Panc1 (cell line): ENCODE data around the gene CHAC1. TPM values are rescaled to one million over a fixed set of nuclear protein-coding genes. Genes with fewer than 3 reads are reported as not detected.

Source experiments
- ATAC-seq: fragments of 200-7000 bp; cut with Tn5 transposase; 2 replicates; pipeline ENCODE4 v1.9.1; 2020; ENCODE audit warnings: mild to moderate bottlenecking, moderate library complexity
- BruUV-seq: library from RNA; stranded (reverse); fragments of 400-500 nt; replicated peaks from 2 replicates; lab custom pipeline; 2021; lab: Mats Ljungman, UMichigan
- CTCF ChIA-PET: fragments of 300-600 bp; sonication (Branson Sonifier 250); formaldehyde crosslinking; loops from one replicate; lab custom pipeline; 2022; ENCODE audit warnings: antibody characterized with exemption; lab: Charles Lee
- POLR2A ChIA-PET: fragments of 300-600 bp; sonication (Branson Sonifier 250); formaldehyde crosslinking; loops from one replicate; lab custom pipeline; 2022; ENCODE audit warnings: antibody characterized with exemption; lab: Charles Lee
- DNase-seq: peaks from one replicate; pipeline ENCODE4 v3.0.0-alpha.2; 2010; ENCODE audit warnings: low read depth, low spot score
- H3K27ac ChIP-seq: 2 replicates; pipeline ENCODE4 v1.5.1; 2011; ENCODE audit warnings: mild to moderate bottlenecking, low read length, inconsistent platforms
- H3K27me3 ChIP-seq: fragments of 200-500 bp; sonication (Bioruptor generic); 2 replicates; pipeline ENCODE4 v1.6.0; 2014; ENCODE audit warnings: low read length, inconsistent platforms; ENCODE audit not compliant: control insufficient read depth, insufficient read depth
- H3K36me3 ChIP-seq: fragments of 200-500 bp; sonication (Bioruptor generic); 2 replicates; pipeline ENCODE4 v1.5.1; 2014; ENCODE audit warnings: inconsistent platforms, mild to moderate bottlenecking, low read length, moderate library complexity; ENCODE audit not compliant: control insufficient read depth, insufficient read depth
- H3K4me1 ChIP-seq: 2 replicates; pipeline ENCODE4 v1.5.1; 2011; ENCODE audit warnings: inconsistent platforms, mild to moderate bottlenecking, low read length, moderate library complexity; ENCODE audit not compliant: control insufficient read depth, insufficient read depth
- H3K4me3 ChIP-seq, 2 experiments: 2 replicates each; pipeline ENCODE4 v1.5.1; 2011 to 2012; ENCODE audit warnings: low read depth in 2 of 2, low read length in 2 of 2, mild to moderate bottlenecking in 2 of 2, inconsistent platforms in 1 of 2, moderate library complexity in 1 of 2
- H3K9me3 ChIP-seq: fragments of 200-500 bp; sonication (Bioruptor generic); 2 replicates; pipeline ENCODE4 v1.5.1; 2014; ENCODE audit warnings: low read depth, mild to moderate bottlenecking, inconsistent platforms, low read length, moderate library complexity; ENCODE audit not compliant: control insufficient read depth, insufficient read depth
- POLR2AphosphoS5 ChIP-seq: IDR thresholded peaks from 2 replicates; pipeline ENCODE4 v1.6.1; 2012; ENCODE audit warnings: mild to moderate bottlenecking, low read depth, low read length, moderate library complexity
- SIN3A ChIP-seq: IDR thresholded peaks from 2 replicates; pipeline ENCODE4 v1.6.1; 2012; ENCODE audit warnings: low read depth, mild to moderate bottlenecking, low read length, moderate library complexity, borderline replicate concordance; ENCODE audit not compliant: insufficient read depth
- TCF7L2 ChIP-seq: IDR thresholded peaks from 2 replicates; pipeline ENCODE4 v1.6.1; 2011; ENCODE audit warnings: mild to moderate bottlenecking, low read depth, low read length, inconsistent platforms
- in situ Hi-C: cut with HindIII; loops from 2 replicates; pipeline ENCODE4 v1.10.0; 2016; ENCODE audit warnings: low sequenced_read_pairs, low pct_unique_long_range_greater_than_20kb
- intact Hi-C: fragments of 100-400 bp; cut with micrococcal nuclease; formaldehyde crosslinking; loops from one replicate; pipeline ENCODE4 v1.10.0; 2022; ENCODE audit not compliant: unreplicated experiment
- total RNA-seq: library from RNA; stranded (reverse); gene quantifications from one replicate; pipeline ENCODE4 v1.2.1, GENCODE V29; 2021; ENCODE audit not compliant: unreplicated experiment
- TF ChIP-seq, protein P1 (sequence below), 2 experiments: IDR thresholded peaks; 2 replicates each; pipeline ENCODE4 v1.6.1; 2011 to 2012; ENCODE audit warnings: low read depth in 2 of 2, control low read depth in 1 of 2, low read length in 1 of 2, mild to moderate bottlenecking in 1 of 2, moderate library complexity in 1 of 2; ENCODE audit not compliant: insufficient read depth in 1 of 2
- TF ChIP-seq, protein P2 (sequence below): fragments of 450-650 bp; IDR thresholded peaks from 2 replicates; pipeline ENCODE4 v1.5.1; 2017; ENCODE audit warnings: mild to moderate bottlenecking

The CHAC1 gene
- total RNA-seq, 1 experiment from 2014 or later = 15.5 TPM

DNA sequence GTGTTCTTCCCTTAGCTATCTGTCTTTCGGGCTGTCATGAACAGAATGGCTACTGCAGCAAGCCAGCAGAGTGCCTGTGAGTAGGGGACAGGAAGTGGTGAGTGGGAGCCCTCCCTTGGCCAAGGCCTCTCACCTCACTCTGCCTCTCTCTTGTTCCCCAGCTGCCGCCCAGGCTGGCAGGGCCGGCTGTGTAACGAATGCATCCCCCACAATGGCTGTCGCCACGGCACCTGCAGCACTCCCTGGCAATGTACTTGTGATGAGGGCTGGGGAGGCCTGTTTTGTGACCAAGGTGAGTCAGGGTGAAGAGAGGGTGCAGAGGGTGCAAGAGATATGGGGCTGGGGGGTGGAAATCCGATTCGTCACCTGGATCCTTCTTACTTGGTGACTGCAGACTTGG, 21.1 kb upstream of the CHAC1 start:
- ATAC-seq = no peak
- CTCF ChIA-PET = interaction anchor here (0.5 kb wide), 1 partner anchor 123 kb away, joined by 6 read pairs; no protein-coding TSS in a partner anchor

DNA sequence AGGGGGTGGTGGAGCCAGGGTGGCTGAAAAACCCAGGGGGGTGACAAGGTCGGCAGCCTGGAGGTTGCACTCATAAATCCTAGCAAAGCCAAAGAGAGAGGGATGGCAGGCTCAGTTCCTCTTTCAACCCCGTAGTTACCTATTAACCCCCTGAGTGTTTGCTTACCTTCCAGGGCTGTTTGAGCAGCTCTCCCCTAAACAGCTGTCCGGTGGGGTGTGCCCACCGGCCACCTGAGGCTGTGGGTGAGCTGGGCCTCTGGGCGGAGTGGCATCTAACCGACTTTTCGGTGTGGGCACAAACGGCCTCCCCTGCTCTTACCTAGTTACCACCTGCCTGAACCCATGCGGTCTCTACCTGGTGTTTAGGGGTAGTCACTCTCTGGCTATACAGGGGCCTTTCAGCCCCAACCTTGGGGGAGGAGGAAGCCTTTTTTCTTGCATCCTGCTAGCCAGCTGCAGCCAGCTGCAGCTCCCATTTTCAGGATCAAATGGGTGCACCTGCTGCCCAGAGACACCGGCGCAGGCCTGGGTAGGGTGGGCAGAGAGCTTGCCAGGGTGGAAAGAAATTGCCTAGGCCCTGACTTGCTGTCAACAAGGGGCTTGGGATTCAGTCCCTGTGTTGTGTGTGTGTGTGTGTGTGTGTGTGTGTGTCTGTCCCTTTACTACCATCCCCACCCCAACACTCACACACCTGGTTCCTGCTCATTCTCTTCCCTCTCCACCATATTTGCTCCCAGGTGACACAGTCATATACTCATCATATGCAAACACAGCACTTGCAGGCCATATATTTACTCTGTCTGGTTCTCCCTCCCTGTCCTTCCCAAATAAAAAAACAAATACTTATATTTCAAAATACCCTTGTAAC, 20.4 kb upstream of the CHAC1 start:
- TF ChIP-seq SIN3A (no peak), POLR2AphosphoS5 (no peak), TCF7L2 (no peak)
- TF ChIP-seq, protein P1, sequence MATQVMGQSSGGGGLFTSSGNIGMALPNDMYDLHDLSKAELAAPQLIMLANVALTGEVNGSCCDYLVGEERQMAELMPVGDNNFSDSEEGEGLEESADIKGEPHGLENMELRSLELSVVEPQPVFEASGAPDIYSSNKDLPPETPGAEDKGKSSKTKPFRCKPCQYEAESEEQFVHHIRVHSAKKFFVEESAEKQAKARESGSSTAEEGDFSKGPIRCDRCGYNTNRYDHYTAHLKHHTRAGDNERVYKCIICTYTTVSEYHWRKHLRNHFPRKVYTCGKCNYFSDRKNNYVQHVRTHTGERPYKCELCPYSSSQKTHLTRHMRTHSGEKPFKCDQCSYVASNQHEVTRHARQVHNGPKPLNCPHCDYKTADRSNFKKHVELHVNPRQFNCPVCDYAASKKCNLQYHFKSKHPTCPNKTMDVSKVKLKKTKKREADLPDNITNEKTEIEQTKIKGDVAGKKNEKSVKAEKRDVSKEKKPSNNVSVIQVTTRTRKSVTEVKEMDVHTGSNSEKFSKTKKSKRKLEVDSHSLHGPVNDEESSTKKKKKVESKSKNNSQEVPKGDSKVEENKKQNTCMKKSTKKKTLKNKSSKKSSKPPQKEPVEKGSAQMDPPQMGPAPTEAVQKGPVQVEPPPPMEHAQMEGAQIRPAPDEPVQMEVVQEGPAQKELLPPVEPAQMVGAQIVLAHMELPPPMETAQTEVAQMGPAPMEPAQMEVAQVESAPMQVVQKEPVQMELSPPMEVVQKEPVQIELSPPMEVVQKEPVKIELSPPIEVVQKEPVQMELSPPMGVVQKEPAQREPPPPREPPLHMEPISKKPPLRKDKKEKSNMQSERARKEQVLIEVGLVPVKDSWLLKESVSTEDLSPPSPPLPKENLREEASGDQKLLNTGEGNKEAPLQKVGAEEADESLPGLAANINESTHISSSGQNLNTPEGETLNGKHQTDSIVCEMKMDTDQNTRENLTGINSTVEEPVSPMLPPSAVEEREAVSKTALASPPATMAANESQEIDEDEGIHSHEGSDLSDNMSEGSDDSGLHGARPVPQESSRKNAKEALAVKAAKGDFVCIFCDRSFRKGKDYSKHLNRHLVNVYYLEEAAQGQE (IDR thresholded peaks at IDR 0.05; ENCODE audit: insufficient read depth in 1 of 2, low read depth in 2 of 2, low read length in 1 of 2) = no peak
- TF ChIP-seq, protein P2, sequence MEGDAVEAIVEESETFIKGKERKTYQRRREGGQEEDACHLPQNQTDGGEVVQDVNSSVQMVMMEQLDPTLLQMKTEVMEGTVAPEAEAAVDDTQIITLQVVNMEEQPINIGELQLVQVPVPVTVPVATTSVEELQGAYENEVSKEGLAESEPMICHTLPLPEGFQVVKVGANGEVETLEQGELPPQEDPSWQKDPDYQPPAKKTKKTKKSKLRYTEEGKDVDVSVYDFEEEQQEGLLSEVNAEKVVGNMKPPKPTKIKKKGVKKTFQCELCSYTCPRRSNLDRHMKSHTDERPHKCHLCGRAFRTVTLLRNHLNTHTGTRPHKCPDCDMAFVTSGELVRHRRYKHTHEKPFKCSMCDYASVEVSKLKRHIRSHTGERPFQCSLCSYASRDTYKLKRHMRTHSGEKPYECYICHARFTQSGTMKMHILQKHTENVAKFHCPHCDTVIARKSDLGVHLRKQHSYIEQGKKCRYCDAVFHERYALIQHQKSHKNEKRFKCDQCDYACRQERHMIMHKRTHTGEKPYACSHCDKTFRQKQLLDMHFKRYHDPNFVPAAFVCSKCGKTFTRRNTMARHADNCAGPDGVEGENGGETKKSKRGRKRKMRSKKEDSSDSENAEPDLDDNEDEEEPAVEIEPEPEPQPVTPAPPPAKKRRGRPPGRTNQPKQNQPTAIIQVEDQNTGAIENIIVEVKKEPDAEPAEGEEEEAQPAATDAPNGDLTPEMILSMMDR = no peak
- BruUV-seq = no TSS peak
- in situ Hi-C loops = no loop called here
- Histone ChIP-seq H3K27ac (no peak overlapping the region), H3K36me3 (no peaks in the 10 kb centered on the region), H3K4me1 (peaks cover 12% of the 10 kb centered on the region; the same call in 1 of the 2 replicates), H3K4me3 (no peak overlapping the region), H3K9me3 (no peaks in the 10 kb centered on the region), H3K27me3 (peaks cover 3% of the 10 kb centered on the region; the same call in 1 of the 2 replicates)
- ChIA-PET POLR2A (interaction anchor here (0.7 kb wide), 1 partner anchor 84 kb away, joined by 10 read pairs; no protein-coding TSS in a partner anchor), CTCF (interaction anchor here (0.6 kb wide), 1 partner anchor 25 kb away, joined by 5 read pairs; no protein-coding TSS in a partner anchor)
- DNase-seq (no peak), ATAC-seq (no peak)
- intact Hi-C loops = no loop called here

More for the DNA sequence above, 21.1 kb upstream of the CHAC1 start:
- Histone ChIP-seq H3K9me3 (no peaks in the 10 kb centered on the region), H3K4me1 (peaks cover 12% of the 10 kb centered on the region; the same call in 1 of the 2 replicates), H3K27me3 (peaks cover 3% of the 10 kb centered on the region; the same call in 1 of the 2 replicates), H3K36me3 (no peaks in the 10 kb centered on the region), H3K4me3 (no peak overlapping the region), H3K27ac (no peak overlapping the region)
- in situ Hi-C loops (no loop called here), intact Hi-C loops (no loop called here)
- no peak for DNase-seq
- no TSS peak for BruUV-seq
- TF ChIP-seq, protein P2 = no peak
- TF ChIP-seq, protein P1 (IDR thresholded peaks at IDR 0.05; ENCODE audit: insufficient read depth in 1 of 2, low read depth in 2 of 2, low read length in 1 of 2) = no peak
- TF ChIP-seq TCF7L2 = no peak
- TF ChIP-seq SIN3A = no peak
- TF ChIP-seq POLR2AphosphoS5 = no peak
- POLR2A ChIA-PET = interaction anchor here (0.6 kb wide), 1 partner anchor 63 kb away, joined by 22 read pairs; no protein-coding TSS in a partner anchor
